Activated CD4-positive, alpha-beta T cell treated with anti-CD3 and anti-CD28 coated beads for 1 hour (primary cell): ENCODE measurements around the gene INTS4.
"Not testable (repeated sequence)": the region's sequence is repeated elsewhere in the genome, so short reads cannot be mapped to it uniquely, and the experiment has no call there.

Source experiments
- DNase-seq: peaks from one replicate; pipeline ENCODE4 v3.0.0-alpha.2; 2020

INTS4 gene, protein sequence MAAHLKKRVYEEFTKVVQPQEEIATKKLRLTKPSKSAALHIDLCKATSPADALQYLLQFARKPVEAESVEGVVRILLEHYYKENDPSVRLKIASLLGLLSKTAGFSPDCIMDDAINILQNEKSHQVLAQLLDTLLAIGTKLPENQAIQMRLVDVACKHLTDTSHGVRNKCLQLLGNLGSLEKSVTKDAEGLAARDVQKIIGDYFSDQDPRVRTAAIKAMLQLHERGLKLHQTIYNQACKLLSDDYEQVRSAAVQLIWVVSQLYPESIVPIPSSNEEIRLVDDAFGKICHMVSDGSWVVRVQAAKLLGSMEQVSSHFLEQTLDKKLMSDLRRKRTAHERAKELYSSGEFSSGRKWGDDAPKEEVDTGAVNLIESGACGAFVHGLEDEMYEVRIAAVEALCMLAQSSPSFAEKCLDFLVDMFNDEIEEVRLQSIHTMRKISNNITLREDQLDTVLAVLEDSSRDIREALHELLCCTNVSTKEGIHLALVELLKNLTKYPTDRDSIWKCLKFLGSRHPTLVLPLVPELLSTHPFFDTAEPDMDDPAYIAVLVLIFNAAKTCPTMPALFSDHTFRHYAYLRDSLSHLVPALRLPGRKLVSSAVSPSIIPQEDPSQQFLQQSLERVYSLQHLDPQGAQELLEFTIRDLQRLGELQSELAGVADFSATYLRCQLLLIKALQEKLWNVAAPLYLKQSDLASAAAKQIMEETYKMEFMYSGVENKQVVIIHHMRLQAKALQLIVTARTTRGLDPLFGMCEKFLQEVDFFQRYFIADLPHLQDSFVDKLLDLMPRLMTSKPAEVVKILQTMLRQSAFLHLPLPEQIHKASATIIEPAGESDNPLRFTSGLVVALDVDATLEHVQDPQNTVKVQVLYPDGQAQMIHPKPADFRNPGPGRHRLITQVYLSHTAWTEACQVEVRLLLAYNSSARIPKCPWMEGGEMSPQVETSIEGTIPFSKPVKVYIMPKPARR

DNA sequence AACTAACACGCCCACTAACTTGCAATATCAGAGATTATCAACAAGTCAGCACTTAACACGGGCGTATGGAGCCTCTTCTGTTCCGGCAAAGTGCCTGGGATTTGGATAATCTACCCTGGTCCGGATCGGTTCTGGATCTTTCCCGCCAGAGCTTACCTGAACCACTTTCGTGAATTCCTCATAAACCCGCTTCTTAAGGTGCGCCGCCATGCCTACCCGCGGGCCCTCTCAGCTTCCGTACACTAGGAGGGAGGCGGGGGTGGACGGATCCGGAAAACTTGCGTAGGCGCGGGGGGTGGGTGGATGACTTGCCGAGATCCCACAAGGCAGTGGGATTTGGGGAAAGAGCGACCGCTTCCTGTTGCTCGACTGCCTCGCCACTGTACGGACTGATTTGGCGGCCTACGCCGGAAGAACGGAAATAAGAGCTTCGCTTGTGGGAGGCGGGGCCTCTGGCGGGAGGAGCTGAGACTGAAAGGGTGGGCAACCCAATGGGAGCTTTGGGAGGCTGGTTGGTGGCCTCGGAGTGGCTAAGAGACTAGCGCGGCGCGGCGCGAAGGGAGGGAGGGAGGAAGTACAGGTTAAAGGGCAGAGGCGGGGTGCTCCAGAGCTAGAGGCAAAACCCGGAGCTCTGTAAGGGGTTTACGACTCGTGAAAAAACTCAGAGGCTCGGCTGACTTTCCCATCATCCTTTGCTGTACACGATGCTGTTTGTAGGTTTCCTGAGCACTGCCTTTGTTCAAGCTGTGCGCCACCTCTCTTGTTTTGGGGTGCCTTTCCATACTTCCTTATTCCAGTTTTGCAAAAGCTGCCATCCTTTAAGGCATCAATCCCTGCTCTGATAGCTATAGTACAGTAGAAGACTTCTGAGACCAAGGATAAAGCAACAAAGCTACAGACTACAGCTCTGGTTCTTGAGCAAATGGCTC lies at the start of gene INTS4:
Gene INTS4 (minus strand): TSS at position 235 of the 929 bp plus-strand sequence. CDS start 25 bp downstream, at position 210.
- peak; percentile 96 for DNase-seq

DNA sequence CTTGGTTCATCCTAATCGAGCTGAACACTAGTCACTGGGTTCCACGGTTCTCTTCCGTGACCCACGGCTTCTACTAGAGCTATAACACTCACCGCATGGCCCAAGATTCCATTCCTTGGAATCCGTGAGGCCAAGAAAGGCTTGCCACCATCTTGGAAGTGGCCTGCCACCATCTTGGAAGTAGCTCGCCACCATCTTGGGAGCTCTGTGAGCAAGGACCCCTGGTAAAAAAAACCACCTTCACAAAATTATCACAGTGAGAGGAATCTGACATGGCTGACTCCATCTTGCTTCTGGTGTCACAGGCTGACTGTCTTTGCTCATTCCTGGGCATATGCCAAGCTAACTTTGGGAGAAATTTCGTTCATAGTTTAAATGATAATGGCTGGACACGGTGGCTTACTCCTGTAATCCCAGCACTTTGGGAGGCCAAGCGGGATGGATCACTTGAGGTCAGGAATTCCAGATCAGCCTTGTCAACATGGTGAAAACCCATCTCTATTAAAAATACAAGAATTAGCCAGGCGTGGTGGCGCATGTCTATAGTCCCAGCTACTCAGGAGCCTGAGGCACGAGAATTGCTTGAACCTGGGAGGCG lies 47.5 kb upstream of the INTS4 start:
- no peak for DNase-seq

DNA sequence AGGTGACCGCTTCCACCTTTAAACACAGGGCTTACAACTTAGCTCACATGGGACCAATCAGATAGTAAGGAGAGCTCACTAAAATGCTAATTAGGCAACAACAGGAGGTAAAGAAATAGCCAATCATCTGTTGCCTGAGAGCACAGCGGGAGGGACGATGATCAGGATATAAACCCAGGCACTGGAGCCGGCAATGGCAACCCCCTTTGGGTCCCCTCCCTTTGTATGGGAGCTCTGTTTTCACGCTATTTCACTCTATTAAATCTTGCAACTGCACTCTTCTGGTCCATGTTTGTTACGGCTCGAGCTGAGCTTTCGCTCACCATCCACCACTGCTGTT lies 46.9 kb upstream of the INTS4 start:
- DNase-seq, result not testable (repeated sequence)

DNA sequence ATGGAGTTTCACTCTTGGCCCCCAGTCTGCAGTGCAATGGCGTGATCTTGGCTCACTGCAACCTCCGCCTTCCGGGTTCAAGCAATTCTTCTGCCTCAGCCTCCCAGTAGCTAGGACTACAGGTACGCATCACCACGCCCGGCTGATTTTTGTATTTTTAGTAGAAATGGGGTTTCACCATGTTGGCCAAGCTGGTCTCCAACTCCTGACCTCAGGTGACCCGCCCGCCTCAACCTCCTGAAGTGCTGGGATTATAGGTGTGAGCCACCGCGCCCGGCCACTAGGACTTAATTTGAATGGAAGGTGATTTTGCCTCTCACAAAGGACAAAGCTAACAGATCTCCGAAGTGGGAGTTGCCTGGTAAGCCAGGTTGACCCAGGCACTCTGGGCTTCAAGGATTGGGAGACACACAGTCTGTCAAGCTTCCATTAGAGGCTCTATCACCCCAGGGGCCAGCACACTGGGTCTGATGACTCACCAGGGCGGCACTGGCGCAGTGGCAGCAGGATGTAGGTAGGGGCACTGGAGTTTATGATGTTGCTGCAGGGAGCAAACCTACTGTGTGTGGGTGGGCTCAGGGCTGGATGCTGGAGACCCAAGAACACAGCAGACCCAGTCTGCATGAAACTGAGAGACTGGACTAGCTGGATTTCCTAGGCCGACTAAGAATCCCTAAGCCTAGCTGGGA lies 46.4 kb upstream of the INTS4 start:
- DNase-seq, result no peak

DNA sequence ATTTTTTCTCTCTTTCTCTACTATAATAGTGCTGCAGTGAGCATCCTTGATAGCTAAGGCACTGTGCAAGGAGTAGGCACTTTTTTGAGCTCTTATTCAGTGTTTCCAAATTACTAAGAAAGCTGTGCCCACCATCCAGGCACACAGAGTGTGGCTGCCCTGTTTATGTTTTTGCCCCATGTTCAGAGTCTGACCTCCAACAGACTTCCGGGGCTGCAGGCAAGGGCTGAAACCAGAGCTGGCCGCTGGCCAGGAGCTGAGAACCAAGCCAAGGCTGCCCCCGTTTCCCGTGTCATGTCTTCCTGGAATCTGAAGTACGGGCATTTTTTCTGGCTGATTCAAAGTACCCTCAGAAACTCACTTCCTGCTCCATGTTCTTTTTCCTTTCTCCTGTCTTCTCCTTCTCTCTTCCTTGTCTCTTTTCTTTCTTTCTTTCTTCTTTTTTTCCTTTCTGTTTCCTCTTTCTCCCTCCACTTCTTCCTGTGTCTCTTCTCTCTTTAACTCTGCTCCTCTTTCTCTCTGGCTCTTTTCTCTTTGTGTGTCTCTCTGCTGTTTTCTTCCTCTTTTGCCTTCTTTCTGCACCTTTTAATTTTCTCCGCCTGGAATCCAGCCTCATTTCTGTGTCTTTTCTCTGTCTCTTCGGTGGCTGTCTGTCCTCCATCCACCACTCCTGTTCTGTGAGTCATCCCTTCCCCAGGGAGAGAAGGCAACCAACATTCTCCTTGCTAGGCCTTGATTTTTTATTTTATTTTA lies 45.6 kb upstream of the INTS4 start:
- no peak for DNase-seq

DNA sequence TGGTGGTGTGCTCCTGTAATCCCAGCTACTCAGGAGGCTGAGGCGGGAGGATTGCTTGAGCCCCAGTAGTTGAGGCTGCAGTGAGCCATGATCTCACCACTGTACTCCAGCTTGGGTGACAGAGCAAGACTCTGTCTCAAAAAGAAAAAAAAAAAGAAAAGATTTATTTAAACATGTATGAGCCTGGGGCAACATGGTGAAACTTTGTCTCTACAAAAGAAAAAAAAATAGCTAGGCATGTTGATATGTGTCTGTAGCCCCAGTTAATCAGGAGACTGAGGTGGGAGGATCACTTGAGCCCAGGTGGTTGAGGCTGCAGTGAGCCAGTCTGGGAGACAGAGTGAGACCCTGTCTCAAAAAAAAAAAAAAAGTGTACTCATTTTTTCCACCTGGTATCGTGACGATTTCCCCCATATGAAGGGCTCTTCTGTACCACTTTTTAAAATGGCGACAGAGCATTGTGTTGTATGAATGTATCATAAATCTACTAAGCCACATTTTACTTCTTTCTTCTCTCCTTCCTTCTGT lies 45.0 kb upstream of the INTS4 start:
- no peak for DNase-seq

DNA sequence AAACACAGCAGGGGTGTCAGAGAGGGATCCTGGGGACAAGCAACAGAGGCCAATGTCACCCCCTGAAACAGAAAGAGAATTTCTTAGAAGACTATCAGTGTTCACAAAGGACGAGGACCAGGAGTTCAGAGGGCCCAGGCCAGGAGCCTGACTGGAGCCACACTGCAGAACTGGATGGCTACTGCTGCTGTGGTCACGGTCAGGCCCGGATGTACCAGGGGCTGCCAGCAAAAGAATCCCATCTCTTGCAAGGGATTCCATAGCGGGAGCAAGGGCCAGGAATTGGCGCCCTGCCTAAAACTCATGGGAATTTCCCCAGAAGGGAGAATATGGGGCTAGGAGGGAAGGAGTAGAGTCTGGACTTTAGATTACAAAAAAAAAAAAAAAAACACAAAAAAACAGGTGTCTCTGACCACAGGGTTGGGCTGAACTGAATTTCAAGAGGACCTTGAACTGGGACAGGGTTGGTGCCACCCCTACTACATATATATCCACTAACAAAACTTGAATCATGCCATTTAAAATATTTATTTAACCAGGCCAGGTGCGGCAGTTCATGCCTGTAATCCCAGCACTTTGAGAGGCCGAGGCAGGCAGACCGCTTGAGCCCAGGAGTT lies 44.3 kb upstream of the INTS4 start:
- no peak for DNase-seq

DNA sequence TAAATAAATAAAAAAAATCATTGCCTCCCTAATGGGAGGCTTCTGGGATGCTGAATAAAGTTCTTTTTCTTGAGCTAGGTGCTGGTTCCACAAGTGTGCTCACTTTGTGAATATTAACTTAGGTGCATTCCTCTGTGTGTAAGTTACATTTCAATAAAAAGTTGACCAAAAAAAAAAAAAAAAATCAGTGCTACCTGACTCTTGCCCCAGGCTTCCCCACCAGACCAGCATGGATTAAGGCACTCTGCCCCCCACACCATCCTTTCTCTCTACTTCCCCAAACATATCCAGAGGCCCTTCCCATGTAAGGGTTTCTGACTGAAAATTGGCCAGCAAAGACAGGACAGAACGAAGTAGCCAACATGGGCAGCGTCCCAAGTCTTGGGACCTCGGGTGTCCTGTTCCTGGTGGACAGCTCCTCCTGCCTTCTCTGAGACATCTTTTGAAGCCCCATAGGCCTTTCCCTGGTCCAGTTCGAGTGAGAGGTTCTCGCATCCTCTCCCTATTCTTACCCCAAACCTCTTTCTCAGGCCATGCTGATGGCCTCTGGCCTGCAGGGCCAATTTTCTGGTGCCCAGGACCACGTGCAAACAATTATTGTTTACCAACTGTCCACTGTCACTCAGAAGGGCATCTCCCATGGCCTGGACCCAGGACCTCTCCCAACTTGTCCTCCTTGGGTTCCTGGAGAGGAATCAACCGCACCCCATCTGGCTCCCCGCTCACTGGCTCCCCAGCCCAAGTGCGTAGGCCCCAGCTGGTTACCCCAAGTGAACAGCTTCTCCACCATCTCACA lies 43.6 kb upstream of the INTS4 start:
- DNase-seq, result no peak

DNA sequence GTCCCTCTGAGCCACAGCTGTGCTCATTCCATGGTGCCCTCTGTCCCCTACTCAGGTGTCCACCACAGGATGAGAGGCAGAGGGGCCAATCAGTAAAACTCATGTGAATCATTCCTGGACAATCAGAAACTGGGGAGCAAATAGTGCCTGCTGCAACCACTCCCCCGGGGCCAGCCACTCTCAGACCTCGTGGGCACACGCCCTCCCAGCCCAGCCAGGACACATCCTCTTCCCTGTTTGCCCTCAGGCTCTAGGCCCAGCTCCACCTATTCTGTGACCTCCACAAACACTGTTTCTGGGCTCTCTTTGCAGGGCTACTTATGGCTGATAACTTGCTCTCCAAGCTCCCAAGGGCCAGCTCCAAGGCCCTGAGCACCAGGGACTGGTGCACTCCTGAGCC lies 42.6 kb upstream of the INTS4 start:
- DNase-seq, result no peak

DNA sequence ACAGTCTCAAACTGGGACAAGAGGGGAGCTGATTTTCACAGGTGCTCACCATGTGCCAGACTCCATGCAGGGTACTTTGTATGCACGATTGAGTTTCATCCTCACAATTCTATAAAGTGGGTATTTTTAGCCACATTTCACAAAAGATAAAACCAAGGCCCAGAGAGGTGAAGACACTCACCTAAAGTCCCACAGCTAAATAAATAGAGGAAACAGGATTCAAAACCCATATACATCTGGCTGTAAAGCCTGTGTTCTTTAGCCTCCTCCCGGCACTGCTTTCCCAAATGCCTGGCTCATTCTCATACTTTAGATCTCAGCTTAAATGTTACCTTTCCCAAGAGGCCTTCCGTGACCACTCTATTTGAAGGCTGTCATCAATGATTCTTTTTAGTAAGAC lies 41.8 kb upstream of the INTS4 start:
- DNase-seq, result no peak

DNA sequence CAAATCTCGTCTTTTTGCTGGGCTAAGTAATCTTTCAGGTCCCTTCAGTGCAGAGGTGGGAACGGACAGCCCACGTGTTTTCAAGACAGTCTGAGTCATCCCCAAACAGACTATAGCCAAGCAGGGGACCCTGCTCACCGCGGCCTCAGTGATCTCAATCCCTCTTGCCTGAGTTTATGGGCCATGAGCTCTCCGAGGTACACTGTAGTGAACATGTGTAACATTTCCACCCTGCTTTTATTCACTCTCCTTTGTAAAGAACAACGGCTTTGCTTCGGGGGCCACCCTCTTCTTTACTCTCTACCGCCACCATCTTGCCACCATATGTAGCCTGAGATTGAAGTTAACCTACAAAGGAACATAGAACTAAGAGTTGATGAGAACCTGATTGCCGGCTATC lies 40.2 kb upstream of the INTS4 start:
- DNase-seq, result no peak

DNA sequence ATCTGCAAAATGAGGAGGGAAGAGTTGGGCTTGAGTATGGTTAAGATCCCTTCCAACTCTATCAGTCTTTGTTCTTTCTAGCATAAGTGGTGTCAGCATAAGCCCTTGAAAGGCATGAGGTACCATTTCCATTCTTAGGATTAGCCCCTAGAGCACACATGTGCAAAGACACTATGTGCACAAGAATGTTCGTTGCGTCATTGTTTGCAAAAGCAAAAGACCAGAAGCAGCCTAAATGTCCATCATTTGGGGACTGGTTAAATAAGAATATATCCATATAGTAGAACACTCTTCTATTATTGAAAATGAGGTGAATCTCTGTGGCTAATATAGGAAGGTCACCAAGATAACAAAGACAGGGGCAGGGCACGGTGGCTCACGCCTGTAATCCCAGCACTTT lies 38.6 kb upstream of the INTS4 start:
- no peak for DNase-seq

DNA sequence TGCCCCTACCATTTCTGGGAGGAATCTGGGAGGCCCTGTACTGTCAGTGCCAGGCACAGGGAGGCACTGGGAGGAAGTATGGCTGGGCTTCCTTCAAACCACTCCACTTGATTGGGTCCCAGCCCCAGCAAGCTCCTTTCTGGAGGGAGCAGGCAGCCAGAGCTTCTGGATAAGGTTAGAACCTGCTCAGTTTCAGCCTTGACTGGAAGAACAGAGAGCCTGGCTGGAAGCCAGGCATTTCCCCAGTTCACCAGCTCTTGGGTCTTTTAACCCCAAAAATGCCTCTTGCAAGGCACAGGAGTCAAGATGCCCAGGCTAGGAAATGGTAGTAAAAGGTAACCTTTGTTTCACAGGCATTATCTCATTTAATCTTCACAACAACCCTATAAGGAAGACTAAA lies 37.6 kb upstream of the INTS4 start:
- no peak for DNase-seq

DNA sequence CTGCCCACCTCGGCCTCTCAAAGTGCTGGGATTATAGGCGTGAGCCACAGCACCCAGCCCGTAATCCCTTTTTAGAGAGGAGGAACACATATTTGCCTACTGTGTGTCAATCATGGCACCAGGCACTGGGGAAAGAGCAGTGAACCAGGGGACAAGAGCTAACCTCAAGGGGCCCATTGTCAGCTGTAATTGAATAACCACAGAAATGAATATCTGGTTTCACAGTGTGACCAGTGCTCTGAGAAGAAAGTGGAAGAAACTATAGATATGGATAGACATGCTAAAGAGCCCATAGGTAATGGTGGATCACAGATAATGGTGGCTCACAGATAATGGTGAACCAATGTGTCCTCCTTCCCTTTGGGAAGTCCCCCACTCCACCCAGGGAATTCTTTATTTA lies 37.2 kb upstream of the INTS4 start:
- no peak for DNase-seq

DNA sequence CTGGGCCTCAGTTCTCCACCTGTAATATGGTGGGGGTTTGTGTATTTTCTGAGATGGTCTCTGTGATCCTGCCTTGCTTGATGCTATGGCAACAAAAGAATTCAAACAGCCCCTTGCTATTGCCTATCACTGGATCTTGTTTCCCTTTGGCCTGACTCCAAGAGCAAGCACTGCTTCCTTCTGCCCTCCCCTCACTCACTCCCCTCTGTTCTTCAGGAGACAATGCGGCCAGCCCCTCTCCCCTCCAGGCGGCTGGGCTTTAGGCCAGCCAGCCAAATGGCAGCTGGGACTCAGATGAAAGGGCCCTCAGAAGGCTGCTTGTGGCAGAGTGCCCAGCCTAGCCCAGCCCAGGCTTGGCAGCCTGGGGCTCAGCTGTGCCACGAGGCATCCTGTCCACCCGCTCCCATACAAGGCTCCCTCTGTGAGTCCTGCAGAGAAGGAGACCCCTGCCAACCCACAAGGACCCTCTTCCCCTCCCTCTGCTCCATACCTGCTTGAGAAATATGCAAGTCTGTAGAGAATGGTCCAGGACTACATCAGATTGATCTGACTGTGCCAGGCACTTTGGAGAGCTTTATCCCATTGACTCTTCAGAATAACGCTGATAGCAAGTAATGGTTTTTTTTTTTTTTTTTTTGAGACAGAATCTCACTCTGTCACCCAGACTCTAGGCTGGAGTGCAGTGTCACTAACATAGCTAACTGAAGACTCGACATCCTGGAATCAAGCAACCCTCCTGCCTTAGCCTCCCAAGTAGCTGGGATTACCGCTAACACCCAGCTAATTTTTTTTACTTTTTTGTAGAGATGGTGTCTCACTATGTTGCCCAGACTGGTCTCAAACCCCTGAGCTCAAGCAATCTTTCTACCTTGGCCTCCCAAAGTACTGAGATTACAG lies 36.2 kb upstream of the INTS4 start:
- no peak for DNase-seq

DNA sequence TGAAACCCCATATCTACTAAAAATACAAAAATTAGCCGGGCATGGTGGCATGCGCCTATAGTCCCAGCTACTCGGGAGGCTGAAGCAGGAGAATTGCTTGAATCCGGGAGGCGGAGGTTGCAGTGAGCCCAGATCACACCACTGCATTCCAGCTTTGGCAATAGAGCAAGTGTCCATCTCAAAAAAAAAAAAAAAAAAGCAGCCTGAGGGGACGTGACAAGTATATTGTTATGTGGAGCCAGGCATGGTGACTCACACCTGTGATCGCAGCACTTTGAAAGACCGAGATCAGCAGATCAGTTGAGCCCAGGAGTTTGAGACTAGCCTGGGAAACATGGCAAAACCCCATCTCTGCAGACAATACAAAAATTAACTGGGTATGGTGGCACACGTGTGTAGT lies 34.0 kb upstream of the INTS4 start:
- DNase-seq, result not testable (repeated sequence)

DNA sequence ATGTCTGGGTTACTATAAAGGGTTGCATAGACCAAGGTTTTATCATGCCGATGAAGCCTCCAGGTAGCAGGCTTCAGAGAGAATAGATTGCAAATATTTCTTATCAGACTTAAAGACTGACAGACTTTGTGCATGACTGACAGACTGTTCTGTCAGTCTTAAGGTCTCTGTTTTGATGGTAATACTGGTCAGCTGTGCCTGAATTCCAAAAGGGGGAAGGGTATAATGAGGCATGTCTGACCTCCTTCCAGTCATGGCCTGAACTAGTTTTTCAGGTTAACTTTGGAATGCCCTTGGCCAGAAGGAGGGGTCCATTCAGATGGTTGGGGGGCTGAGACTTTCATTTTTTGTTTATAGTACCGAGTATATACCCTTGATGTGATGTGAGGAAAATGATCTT lies 33.3 kb upstream of the INTS4 start:
- no peak for DNase-seq

DNA sequence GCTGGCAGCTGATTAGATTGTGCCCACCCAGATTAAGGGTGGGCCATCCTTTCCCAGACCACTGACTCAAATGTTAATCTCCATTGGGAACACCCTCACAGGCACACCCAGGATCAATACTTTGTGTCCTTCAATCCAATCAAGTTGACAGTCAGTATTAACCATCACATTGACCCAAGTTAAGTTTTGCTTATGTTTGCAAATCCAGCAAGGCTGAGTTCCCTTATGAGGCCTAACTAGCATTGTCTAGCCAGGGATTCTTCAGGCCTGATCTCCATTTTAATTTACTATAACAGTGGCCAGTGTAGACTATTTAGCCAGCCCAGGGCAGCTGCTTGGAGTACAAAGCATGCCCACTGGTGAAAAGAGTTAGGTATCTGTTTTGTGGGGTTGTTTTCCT lies 30.9 kb upstream of the INTS4 start:
- DNase-seq, result no peak
